Right hindlimb (tissue), 1 donor: ENCODE results near the gene JAKMIP1.

Source experiments
- DNase-seq: peaks from one replicate; pipeline ENCODE4 v3.0.0-alpha.2; 2018

JAKMIP1 gene

GRCh38 chr4:5982156-5982973 lies 218.0 kb downstream of the JAKMIP1 start:
- no peak for DNase-seq

GRCh38 chr4:5980436-5981155 lies 219.8 kb downstream of the JAKMIP1 start:
- DNase-seq = no peak

GRCh38 chr4:5979981-5980380 lies 220.4 kb downstream of the JAKMIP1 start:
- no peak for DNase-seq

- DNase-seq = no peak
Measured at GRCh38 chr4:5976921-5977320, 223.4 kb downstream of the JAKMIP1 start.

GRCh38 chr4:5976431-5976830 lies 223.9 kb downstream of the JAKMIP1 start:
- no peak for DNase-seq
